Smooth muscle cell (in vitro differentiated cells): ENCODE measurements around the gene BFSP1. TPM values are rescaled to one million over a fixed set of nuclear protein-coding genes. Genes with fewer than 3 reads are reported as not detected.

ENCODE experiments used
- DNase-seq: peaks from one replicate; lab custom pipeline; 2025; ENCODE audit not compliant: unreplicated experiment; lab: John Stamatoyannopoulos, UW
- H2AFZ ChIP-seq: fragments of 200-600 bp; sonication (generic); 2 replicates; pipeline ENCODE4 v1.6.0; 2016; ENCODE audit warnings: antibody characterized with exemption, low read depth, mild to moderate bottlenecking
- H3F3A ChIP-seq: fragments of 200-600 bp; sonication (generic); 2 replicates; pipeline ENCODE4 v1.6.0; 2017; ENCODE audit warnings: antibody characterized with exemption, low read depth
- H3K27ac ChIP-seq: fragments of 200-600 bp; sonication (generic); 2 replicates; pipeline ENCODE4 v1.5.1; 2016; ENCODE audit warnings: low read depth, mild to moderate bottlenecking
- H3K27me3 ChIP-seq: fragments of 200-600 bp; sonication (generic); 2 replicates; pipeline ENCODE4 v1.6.1; 2016; ENCODE audit warnings: low read depth, mild to moderate bottlenecking
- H3K36me3 ChIP-seq: fragments of 200-600 bp; sonication (generic); 2 replicates; pipeline ENCODE4 v1.5.1; 2016; ENCODE audit warnings: low read depth
- H3K4me1 ChIP-seq: fragments of 200-600 bp; sonication (generic); 2 replicates; pipeline ENCODE4 v1.5.1; 2016; ENCODE audit warnings: low read depth
- H3K4me2 ChIP-seq: fragments of 200-600 bp; sonication (generic); 2 replicates; pipeline ENCODE4 v1.6.0; 2016; ENCODE audit warnings: mild to moderate bottlenecking
- H3K4me3 ChIP-seq: fragments of 200-600 bp; sonication (generic); 2 replicates; pipeline ENCODE4 v1.5.1; 2016; ENCODE audit warnings: mild to moderate bottlenecking
- H3K79me2 ChIP-seq: fragments of 200-600 bp; sonication (generic); 2 replicates; pipeline ENCODE4 v1.6.0; 2016; ENCODE audit warnings: low read depth, mild to moderate bottlenecking
- H3K9ac ChIP-seq: fragments of 200-600 bp; sonication (generic); 2 replicates; pipeline ENCODE4 v1.6.0; 2016; ENCODE audit warnings: low read depth
- H3K9me3 ChIP-seq: fragments of 200-600 bp; sonication (generic); replicated peaks from 2 replicates; pipeline ENCODE4 v1.5.1; 2016; ENCODE audit warnings: low read depth
- H4K20me1 ChIP-seq: fragments of 200-600 bp; sonication (generic); 2 replicates; pipeline ENCODE4 v1.6.0; 2016; ENCODE audit warnings: low read depth
- CTCF ChIP-seq: fragments of 200-600 bp; sonication (generic); IDR thresholded peaks from 2 replicates; pipeline ENCODE4 v1.5.1; 2017; ENCODE audit warnings: borderline replicate concordance, mild to moderate bottlenecking, antibody characterized with exemption; ENCODE audit not compliant: insufficient read depth, poor library complexity, severe bottlenecking
- WGBS: methylation state at CpG from one replicate; pipeline ENCODE4 v1.1.7; 2016; ENCODE audit warnings: low lambda C conversion rate; 5-methylcytosine and 5-hydroxymethylcytosine counted together
- polyA plus RNA-seq: library from polyadenylated mRNA; unstranded; fragments of >200 nt; fragmentation: Nextera tagmentation; extraction: Ambion mirVana; gene quantifications from 2 replicates; pipeline ENCODE4 v1.2.1, GENCODE V29; 2016
- total RNA-seq: library from RNA; depleted of rRNA; stranded (reverse); fragments of >200 nt; gene quantifications from 2 replicates; pipeline ENCODE4 v1.2.3, GENCODE V29; 2014

The BFSP1 gene
- total and polyA plus RNA-seq, 2 experiments from 2014 or later, result 0.76 to 1.6 TPM

DNA sequence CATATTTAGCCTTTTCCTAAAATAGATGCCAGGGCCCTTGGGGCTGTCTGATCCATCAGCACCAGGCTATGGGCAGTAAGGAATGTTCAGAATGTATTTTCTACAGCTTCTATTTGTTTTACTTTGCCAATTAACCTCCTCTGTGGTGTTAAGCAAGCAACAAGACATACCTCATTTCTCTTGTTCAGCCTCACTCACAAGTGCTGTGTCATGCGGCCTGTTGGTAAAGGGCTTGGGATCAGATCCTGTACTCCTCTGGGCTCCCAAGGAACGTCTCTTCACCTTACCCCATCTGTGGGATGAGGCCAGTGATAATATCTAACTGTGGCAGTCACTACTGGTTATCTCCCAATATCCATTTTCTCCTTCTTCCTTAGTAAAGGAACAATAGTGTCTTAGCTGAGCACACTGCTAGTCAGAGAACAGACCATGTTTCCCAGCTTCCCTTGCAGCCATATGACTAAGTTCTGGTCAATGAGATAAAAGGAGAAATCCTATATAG, 31.7 kb upstream of the BFSP1 start:
- Histone ChIP-seq H2AFZ (peak overlapping the region; percentile 52), H4K20me1 (no peaks in the 10 kb centered on the region), H3K9ac (no peak overlapping the region), H3K4me3 (no peak overlapping the region), H3F3A (peaks cover 13% of the 10 kb centered on the region), H3K27ac (peak overlapping the region; percentile 88), H3K4me1 (peaks cover 9% of the 10 kb centered on the region), H3K27me3 (no peaks in the 10 kb centered on the region), H3K79me2 (no peaks in the 10 kb centered on the region), H3K9me3 (no peaks in the 10 kb centered on the region), H3K4me2 (peak overlapping the region; percentile 2), H3K36me3 (no peaks in the 10 kb centered on the region)
- no peak for DNase-seq
- 39% methylated on average over 2 of the region's 2 CpGs for WGBS
- TF ChIP-seq CTCF, result no peak

DNA sequence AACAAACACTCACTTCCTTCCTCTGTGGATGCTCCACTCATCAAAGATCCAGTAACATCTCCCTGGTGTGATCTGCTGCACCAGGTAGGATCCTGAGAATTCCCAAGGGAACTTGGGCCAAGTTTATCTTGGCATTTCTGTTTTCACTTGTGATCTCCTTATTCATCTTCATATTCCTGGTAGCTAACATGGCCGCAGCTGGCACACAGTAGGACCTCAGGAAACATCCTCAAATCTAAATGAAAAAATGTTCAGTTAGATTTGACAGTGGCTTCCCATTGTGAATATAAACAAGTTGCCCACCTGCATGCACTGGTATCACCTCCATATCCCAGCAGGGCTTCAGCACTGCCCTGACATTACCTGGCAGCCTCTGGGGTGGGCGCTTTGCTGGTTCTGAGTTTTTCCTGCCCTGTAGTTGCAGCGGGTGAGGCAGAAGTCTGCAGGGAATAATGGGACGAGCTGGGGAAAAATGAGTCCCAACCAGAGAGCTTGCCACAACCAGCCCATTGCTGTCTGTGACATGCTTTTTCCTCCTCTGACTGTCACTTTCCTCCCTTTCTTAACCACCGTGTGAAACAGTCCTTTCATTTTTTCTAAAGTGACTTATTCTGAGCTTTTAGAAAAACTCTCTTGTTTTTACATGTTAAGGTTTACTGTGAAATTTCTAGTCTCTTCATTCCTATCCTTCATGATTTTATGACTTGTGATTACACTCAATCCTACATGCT, 29.3 kb upstream of the BFSP1 start:
- Histone ChIP-seq H3K4me2 (no peak overlapping the region), H3K9me3 (no peaks in the 10 kb centered on the region), H3K79me2 (no peaks in the 10 kb centered on the region), H3K27me3 (no peaks in the 10 kb centered on the region), H3K9ac (no peak overlapping the region), H4K20me1 (no peaks in the 10 kb centered on the region), H3F3A (peaks cover 21% of the 10 kb centered on the region), H3K4me1 (peaks cover 16% of the 10 kb centered on the region), H2AFZ (peak overlapping the region; percentile 60), H3K4me3 (no peak overlapping the region), H3K36me3 (no peaks in the 10 kb centered on the region), H3K27ac (peak overlapping the region; percentile 99)
- WGBS, result 58% methylated on average over 5 of the region's 5 CpGs
- no peak for TF ChIP-seq CTCF
- DNase-seq, result no peak

DNA sequence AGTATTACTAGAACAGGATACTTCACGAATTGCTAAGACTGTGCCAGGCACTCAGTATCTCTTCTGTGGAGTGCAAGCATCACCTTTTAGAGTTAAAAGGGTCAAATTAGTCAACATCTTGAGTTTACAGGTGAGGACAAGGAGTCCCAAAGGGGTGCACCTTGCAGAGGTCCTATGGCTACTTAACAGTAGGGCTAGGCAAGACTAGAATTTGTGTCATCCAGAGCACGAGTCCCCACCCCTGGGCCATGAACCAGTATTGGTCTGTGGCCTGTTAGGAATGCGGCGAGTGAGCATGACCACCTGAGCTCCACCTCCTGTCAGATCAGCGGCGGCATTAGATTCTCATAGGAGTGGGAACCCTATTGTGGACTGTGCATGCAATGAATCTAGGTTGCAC, 28.2 kb upstream of the BFSP1 start:
- 90% methylated on average over 6 of the region's 6 CpGs for WGBS
- no peak overlapping the region for H3K4me3 ChIP-seq

More for the DNA sequence above, 28.2 kb upstream of the BFSP1 start:
- H3K4me2 ChIP-seq, result peak overlapping the region; percentile 62
- DNase-seq, result no peak
- TF ChIP-seq CTCF, result no peak
- peaks cover 10% of the 10 kb centered on the region for H3F3A ChIP-seq
- H3K4me1 ChIP-seq, result peaks cover 16% of the 10 kb centered on the region
- H3K36me3 ChIP-seq, result no peaks in the 10 kb centered on the region
- no peaks in the 10 kb centered on the region for H3K27me3 ChIP-seq
- peak overlapping the region; percentile 94 for H3K9ac ChIP-seq
- no peaks in the 10 kb centered on the region for H4K20me1 ChIP-seq
- no peaks in the 10 kb centered on the region for H3K79me2 ChIP-seq
- H3K9me3 ChIP-seq, result no peaks in the 10 kb centered on the region
- H3K27ac ChIP-seq, result peak overlapping the region; percentile 99
- H2AFZ ChIP-seq, result no peak overlapping the region
